ENCODE measurements around the gene ARL15. TPM values are rescaled to one million over a fixed set of nuclear protein-coding genes. Genes with fewer than 3 reads are reported as not detected.

Gene ARL15
- total and polyA plus RNA-seq, 2 experiments from 2014 or later: 7.8 to 9.9 TPM

GRCh38 chr5:54037205-54037604 lies 273.2 kb downstream of the ARL15 start:
- Histone ChIP-seq H4K20me1 (ENCODE audit: insufficient read depth) (no peaks in the 10 kb centered on the region), H3K36me3 (ENCODE audit: low read depth) (no peaks in the 10 kb centered on the region), H3K27me3 (replicated peaks; ENCODE audit: insufficient read depth) (no peaks in the 10 kb centered on the region), H3K9me2 (ENCODE audit: insufficient read depth) (no peaks in the 10 kb centered on the region), H3K9ac (no peak overlapping the region), H3K27ac (no peak overlapping the region), H2AFZ (no peak overlapping the region), H3K79me2 (ENCODE audit: insufficient read depth) (no peaks in the 10 kb centered on the region), H3K9me3 (ENCODE audit: low read depth) (no peaks in the 10 kb centered on the region), H3F3A (ENCODE audit: insufficient read depth) (no peaks in the 10 kb centered on the region), H3K4me1 (ENCODE audit: insufficient read depth) (no peaks in the 10 kb centered on the region), H3K4me3 (no peak overlapping the region), H3K4me2 (ENCODE audit: unreplicated experiment) (no peak overlapping the region)
- TF ChIP-seq EZH2 (IDR thresholded peaks at IDR 0.05; ENCODE audit: insufficient read depth, poor library complexity, severe bottlenecking) (no peak), EZH2phosphoT487 (IDR thresholded peaks at IDR 0.05; ENCODE audit: insufficient read depth, low read depth) (no peak)
- in situ Hi-C loops (cut with MboI): no loop called here
- WGBS, 2 experiments (ENCODE audit: low coverage in 1 of 2, low lambda C conversion rate in 2 of 2, missing lambda C conversion rate in 2 of 2): 92 to 96% methylated on average over 1 of the region's 1 CpG
- no peak for DNase-seq

GRCh38 chr5:54030981-54031380 lies 279.4 kb downstream of the ARL15 start:
- Histone ChIP-seq H3K27ac (no peak overlapping the region), H4K20me1 (ENCODE audit: insufficient read depth) (no peaks in the 10 kb centered on the region), H3K36me3 (ENCODE audit: low read depth) (no peaks in the 10 kb centered on the region), H2AFZ (no peak overlapping the region), H3K9me2 (ENCODE audit: insufficient read depth) (no peaks in the 10 kb centered on the region), H3K4me2 (ENCODE audit: unreplicated experiment) (no peak overlapping the region), H3K4me1 (ENCODE audit: insufficient read depth) (no peaks in the 10 kb centered on the region), H3K9me3 (ENCODE audit: low read depth) (no peaks in the 10 kb centered on the region), H3K4me3 (no peak overlapping the region), H3K9ac (no peak overlapping the region), H3F3A (ENCODE audit: insufficient read depth) (no peaks in the 10 kb centered on the region), H3K79me2 (ENCODE audit: insufficient read depth) (no peaks in the 10 kb centered on the region), H3K27me3 (replicated peaks; ENCODE audit: insufficient read depth) (no peaks in the 10 kb centered on the region)
- whole genome bisulfite sequencing, 2 experiments (ENCODE audit: low coverage in 1 of 2, low lambda C conversion rate in 2 of 2, missing lambda C conversion rate in 2 of 2): 91% methylated on average over 3 of the region's 3 CpGs
- TF ChIP-seq EZH2phosphoT487 (IDR thresholded peaks at IDR 0.05; ENCODE audit: insufficient read depth, low read depth): no peak
- TF ChIP-seq EZH2 (IDR thresholded peaks at IDR 0.05; ENCODE audit: insufficient read depth, poor library complexity, severe bottlenecking): no peak
- DNase-seq: no peak
- in situ Hi-C loops (cut with MboI): no loop called here

GRCh38 chr5:54024466-54024865 lies 285.9 kb downstream of the ARL15 start:
- Histone ChIP-seq H4K20me1 (ENCODE audit: insufficient read depth) (no peaks in the 10 kb centered on the region), H3K9me2 (ENCODE audit: insufficient read depth) (no peaks in the 10 kb centered on the region)

GRCh38 chr5:54022223-54022622 lies 288.1 kb downstream of the ARL15 start:
- no peaks in the 10 kb centered on the region for H4K20me1 ChIP-seq (ENCODE audit: insufficient read depth)
- no peaks in the 10 kb centered on the region for H3K9me3 ChIP-seq (ENCODE audit: low read depth)
- DNase-seq: no peak
- H3K4me3 ChIP-seq: no peak overlapping the region
- peaks cover 6% of the 10 kb centered on the region; the same call in 1 of the 2 replicates for H3F3A ChIP-seq (ENCODE audit: insufficient read depth)
- no peak overlapping the region for H3K27ac ChIP-seq
- H3K27me3 ChIP-seq (replicated peaks; ENCODE audit: insufficient read depth): no peaks in the 10 kb centered on the region
- H3K79me2 ChIP-seq (ENCODE audit: insufficient read depth): no peaks in the 10 kb centered on the region
- whole genome bisulfite sequencing, 2 experiments (ENCODE audit: low coverage in 1 of 2, low lambda C conversion rate in 2 of 2, missing lambda C conversion rate in 2 of 2): 97 to 99% methylated on average over 3 of the region's 3 CpGs
- H3K36me3 ChIP-seq (ENCODE audit: low read depth): no peaks in the 10 kb centered on the region
- H3K9me2 ChIP-seq (ENCODE audit: insufficient read depth): no peaks in the 10 kb centered on the region
- H3K4me2 ChIP-seq (ENCODE audit: unreplicated experiment): peak overlapping the region; percentile 24
- no peak for TF ChIP-seq EZH2 (IDR thresholded peaks at IDR 0.05; ENCODE audit: insufficient read depth, poor library complexity, severe bottlenecking)
- no peak for TF ChIP-seq EZH2phosphoT487 (IDR thresholded peaks at IDR 0.05; ENCODE audit: insufficient read depth, low read depth)
- H2AFZ ChIP-seq: peak overlapping the region; percentile 76
- no peak overlapping the region for H3K9ac ChIP-seq
- peaks cover 31% of the 10 kb centered on the region for H3K4me1 ChIP-seq (ENCODE audit: insufficient read depth)
- in situ Hi-C loops (cut with MboI): no loop called here

More at GRCh38 chr5:54024466-54024865, 285.9 kb downstream of the ARL15 start:
- peak; percentile 69 for DNase-seq
- 46 to 58% methylated on average over 1 of the region's 1 CpG for WGBS, 2 experiments (ENCODE audit: low coverage in 1 of 2, low lambda C conversion rate in 2 of 2, missing lambda C conversion rate in 2 of 2)
- Histone ChIP-seq H3K4me2 (ENCODE audit: unreplicated experiment) (peak overlapping the region; percentile 27), H3K27me3 (replicated peaks; ENCODE audit: insufficient read depth) (no peaks in the 10 kb centered on the region), H3K4me1 (ENCODE audit: insufficient read depth) (peaks cover 31% of the 10 kb centered on the region), H3K9me3 (ENCODE audit: low read depth) (no peaks in the 10 kb centered on the region), H3K36me3 (ENCODE audit: low read depth) (no peaks in the 10 kb centered on the region), H3K4me3 (no peak overlapping the region), H3K9ac (no peak overlapping the region), H2AFZ (no peak overlapping the region), H3K27ac (no peak overlapping the region), H3F3A (ENCODE audit: insufficient read depth) (peaks cover 6% of the 10 kb centered on the region; the same call in 1 of the 2 replicates), H3K79me2 (ENCODE audit: insufficient read depth) (no peaks in the 10 kb centered on the region)
- TF ChIP-seq EZH2phosphoT487 (IDR thresholded peaks at IDR 0.05; ENCODE audit: insufficient read depth, low read depth) (no peak), EZH2 (IDR thresholded peaks at IDR 0.05; ENCODE audit: insufficient read depth, poor library complexity, severe bottlenecking) (no peak)
- in situ Hi-C loops (cut with MboI): no loop called here
